Tibial artery (tissue), 4 donors: Measurements from ENCODE around the gene ARL3.
"Not testable (repeated sequence)": the region's sequence is repeated elsewhere in the genome, so short reads cannot be mapped to it uniquely, and the experiment has no call there.

Experiments used
- DNase-seq, 2 donors: peaks; one replicate each; pipeline ENCODE4 v3.0.0-alpha.2; 2019
- H3K27ac ChIP-seq, 2 donors: fragments of 200-600 bp; sonication (generic) in 1 of 2; 1 replicate in 1 of 2; 2 replicates in 1 of 2; pipeline ENCODE4 v1.5.1; 2018 to 2019; ENCODE audit warnings: mild to moderate bottlenecking in 1 of 2
- H3K27me3 ChIP-seq, 2 donors: fragments of 200-600 bp; sonication (generic) in 1 of 2; one replicate each; pipeline versions ENCODE4 v1.5.1 to v1.6.0; 2016 to 2019
- H3K36me3 ChIP-seq, 3 donors: fragments of 200-600 bp; sonication (generic) in 2 of 3; one replicate each; pipeline ENCODE4 v1.5.1; 2016 to 2019; ENCODE audit warnings: mild to moderate bottlenecking in 2 of 3
- H3K4me1 ChIP-seq, 4 donors: fragments of 200-600 bp; sonication (generic) in 2 of 4; 1 replicate in 3 of 4; 2 replicates in 1 of 4; pipeline ENCODE4 v1.5.1; 2016 to 2019
- H3K4me3 ChIP-seq, 2 donors: fragments of 200-600 bp; sonication (generic) in 1 of 2; 1 replicate in 1 of 2; 2 replicates in 1 of 2; pipeline ENCODE4 v1.5.1; 2018 to 2019; ENCODE audit warnings: mild to moderate bottlenecking in 2 of 2
- H3K9me3 ChIP-seq, 3 donors: fragments of 200-600 bp; sonication (generic) in 1 of 3; one replicate each; pipeline ENCODE4 v1.5.1; 2016 to 2019
- intact Hi-C: fragments of 100-400 bp; cut with DNase I; formaldehyde crosslinking; loops from one replicate; pipeline ENCODE4 v1.15.0; 2023; ENCODE audit warnings: low total_unique reads
- TF ChIP-seq, protein P1 (sequence below), 2 experiments: fragments of 200-600 bp in 1 of 2; fragments of 450-650 bp in 1 of 2; IDR thresholded peaks; one replicate each; pipeline ENCODE4 v1.5.1; 2017 to 2019; ENCODE audit warnings: antibody characterized with exemption in 2 of 2, mild to moderate bottlenecking in 1 of 2, moderate library complexity in 1 of 2

The ARL3 gene, protein sequence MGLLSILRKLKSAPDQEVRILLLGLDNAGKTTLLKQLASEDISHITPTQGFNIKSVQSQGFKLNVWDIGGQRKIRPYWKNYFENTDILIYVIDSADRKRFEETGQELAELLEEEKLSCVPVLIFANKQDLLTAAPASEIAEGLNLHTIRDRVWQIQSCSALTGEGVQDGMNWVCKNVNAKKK

DNA sequence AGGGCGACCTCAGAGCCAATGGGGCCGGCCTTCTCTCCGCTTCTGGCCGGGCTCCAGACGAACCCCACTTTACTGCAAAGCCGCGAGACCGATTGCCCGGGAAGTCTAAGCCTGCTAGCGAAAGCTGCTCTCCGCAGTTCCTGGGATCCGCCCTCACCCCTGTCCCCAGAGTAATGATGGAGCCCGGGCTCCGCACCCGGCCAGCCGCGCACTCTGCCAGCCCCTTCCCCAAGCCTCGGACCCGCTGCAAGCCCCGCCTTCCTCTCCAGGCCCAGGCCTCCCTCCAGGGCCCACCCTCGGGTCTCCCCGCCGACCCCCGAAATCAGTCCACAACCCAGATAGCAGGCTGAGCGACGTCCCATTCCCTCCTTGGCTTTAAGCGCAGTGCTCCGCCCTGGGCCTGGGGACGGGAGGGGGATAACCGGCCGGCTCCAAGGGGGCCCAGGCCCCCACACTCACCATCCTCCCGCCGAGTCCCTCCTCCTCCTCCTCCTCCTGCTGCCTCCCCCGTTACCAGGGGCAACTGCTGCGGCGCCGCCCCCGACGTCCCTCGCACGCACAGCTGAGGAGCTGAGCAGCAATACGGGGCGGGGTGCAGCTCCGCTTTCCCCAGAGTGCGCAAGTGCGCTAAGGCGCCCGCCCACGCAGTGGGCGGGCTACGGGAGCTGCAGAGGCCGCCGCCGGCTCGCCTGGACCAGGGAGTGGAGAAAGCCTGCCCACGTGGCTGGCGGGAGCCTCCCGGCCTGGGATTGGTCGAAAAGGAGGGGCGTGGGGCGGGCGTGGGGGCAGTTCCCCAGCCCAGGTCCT, at the start of gene ARL3:
Gene ARL3, minus strand, starts transcription at position 584 of the 807 bp plus-strand sequence. Its CDS starts 122 bp downstream, at position 462.
- peak within 1 kb of the TSS; percentile 96 to 98 for H3K4me3 ChIP-seq
- intact Hi-C loops, result loop anchor here (5.0 to 10.0 kb wide), 2 partner anchors 67 to 651 kb away; partner anchors contain the start of gene TAF5
- H3K27me3 ChIP-seq, result no peaks in the 10 kb centered on the region
- peaks cover 0 to 20% (median 10%) of the 10 kb centered on the region in 4 donors for H3K4me1 ChIP-seq
- H3K36me3 ChIP-seq, result no peaks in the 10 kb centered on the region
- peak within 1 kb of the TSS; percentile 87 to 90 for H3K27ac ChIP-seq
- peak; percentile 98 to 99 for DNase-seq
- H3K9me3 ChIP-seq, result no peaks in the 10 kb centered on the region
- TF ChIP-seq, protein P1, sequence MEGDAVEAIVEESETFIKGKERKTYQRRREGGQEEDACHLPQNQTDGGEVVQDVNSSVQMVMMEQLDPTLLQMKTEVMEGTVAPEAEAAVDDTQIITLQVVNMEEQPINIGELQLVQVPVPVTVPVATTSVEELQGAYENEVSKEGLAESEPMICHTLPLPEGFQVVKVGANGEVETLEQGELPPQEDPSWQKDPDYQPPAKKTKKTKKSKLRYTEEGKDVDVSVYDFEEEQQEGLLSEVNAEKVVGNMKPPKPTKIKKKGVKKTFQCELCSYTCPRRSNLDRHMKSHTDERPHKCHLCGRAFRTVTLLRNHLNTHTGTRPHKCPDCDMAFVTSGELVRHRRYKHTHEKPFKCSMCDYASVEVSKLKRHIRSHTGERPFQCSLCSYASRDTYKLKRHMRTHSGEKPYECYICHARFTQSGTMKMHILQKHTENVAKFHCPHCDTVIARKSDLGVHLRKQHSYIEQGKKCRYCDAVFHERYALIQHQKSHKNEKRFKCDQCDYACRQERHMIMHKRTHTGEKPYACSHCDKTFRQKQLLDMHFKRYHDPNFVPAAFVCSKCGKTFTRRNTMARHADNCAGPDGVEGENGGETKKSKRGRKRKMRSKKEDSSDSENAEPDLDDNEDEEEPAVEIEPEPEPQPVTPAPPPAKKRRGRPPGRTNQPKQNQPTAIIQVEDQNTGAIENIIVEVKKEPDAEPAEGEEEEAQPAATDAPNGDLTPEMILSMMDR (IDR thresholded peaks at IDR 0.05), result peak in 1 of 2 experiments; percentile 54

DNA sequence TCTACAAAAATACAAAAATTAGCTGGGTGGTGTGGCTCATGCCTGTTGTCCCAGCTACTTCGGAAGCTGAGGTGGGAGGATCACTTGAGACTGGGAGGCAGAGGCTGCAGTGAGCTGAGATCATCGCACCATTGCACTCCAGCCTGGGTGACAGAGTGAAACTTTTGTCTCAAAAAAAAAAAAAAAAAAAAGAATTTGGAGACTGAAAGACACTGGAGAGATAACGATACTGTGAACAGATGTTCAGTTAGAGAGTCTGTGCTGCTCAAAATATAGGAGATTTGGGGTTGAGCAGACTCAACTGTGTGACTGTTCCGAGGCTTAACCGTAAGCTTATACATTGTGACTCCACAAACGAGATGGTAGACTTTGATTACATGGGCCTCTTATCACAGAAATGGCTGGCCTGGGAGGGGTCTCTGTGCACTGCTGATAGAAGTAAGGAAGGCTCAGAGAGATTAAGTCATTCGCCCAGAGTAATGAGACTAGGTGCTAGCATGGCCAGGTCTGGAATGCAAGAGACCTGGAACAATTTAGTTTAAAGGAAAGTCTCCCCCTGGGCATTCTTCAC, 48.9 kb upstream of the ARL3 start:
- Histone ChIP-seq H3K27me3 (no peaks in the 10 kb centered on the region), H3K36me3 (no peaks in the 10 kb centered on the region), H3K27ac (peak overlapping the region in 1 of 2 donors; percentile 83), H3K9me3 (no peaks in the 10 kb centered on the region), H3K4me3 (no peak overlapping the region), H3K4me1 (peaks cover 0 to 97% (median 52%) of the 10 kb centered on the region in 4 donors)
- no peak for DNase-seq
- TF ChIP-seq, protein P1 (IDR thresholded peaks at IDR 0.05), result no peak
- intact Hi-C loops, result no loop called here

DNA sequence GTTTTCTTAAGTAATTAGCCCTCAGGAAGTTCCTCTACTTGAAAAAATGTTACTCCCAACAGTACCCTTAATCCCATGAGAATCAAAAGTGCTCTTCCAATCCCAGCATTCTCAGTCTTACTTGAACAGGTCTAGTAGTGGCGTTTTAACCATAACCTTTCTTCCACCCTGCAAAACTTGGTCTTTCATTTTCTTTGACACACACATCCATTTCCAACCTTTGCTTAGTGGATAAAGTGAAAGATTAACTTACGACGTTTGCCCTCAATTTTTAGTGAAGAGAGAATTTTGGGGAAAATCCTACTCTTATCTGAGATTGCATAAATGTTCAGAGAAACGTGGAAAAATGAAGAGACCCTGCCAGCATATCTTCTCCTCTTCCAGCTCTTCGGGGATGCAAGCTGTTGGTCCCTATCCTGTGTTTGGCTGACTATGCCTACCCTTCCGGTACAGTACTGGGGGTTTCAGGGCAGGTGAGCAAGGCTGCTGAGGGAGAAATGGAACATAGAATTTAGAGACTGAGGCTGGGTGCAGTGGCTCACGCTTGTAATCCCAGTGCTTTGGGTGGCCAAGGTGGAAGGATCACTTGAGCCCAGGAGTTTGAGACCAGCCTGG, 48.3 kb upstream of the ARL3 start:
- peak overlapping the region in 1 of 2 donors; percentile 83 for H3K27ac ChIP-seq
- H3K4me1 ChIP-seq, result peaks cover 0 to 97% (median 49%) of the 10 kb centered on the region in 4 donors
- no peaks in the 10 kb centered on the region for H3K36me3 ChIP-seq

DNA sequence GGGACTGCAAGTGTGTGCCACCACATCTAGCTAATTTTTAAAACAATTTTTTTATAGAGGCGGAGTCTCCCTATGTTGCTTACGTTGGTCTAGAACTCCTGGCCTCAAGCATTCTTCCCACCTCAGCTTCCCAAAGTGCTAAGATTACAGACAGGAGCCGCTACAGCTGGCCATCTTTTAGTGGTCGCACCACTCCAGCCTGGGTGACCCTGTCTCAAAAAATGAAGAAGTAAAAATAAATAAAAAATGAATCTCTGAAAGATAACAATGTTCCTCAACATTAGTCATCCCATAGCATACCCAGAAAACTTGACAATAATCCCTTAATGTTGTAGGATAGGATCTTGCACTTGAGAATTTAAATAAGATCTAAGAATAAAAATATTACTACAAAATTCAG, 47.8 kb upstream of the ARL3 start:
- no peak for DNase-seq
- Histone ChIP-seq H3K27me3 (no peaks in the 10 kb centered on the region), H3K36me3 (no peaks in the 10 kb centered on the region), H3K4me1 (peaks cover 0 to 96% (median 44%) of the 10 kb centered on the region in 4 donors), H3K27ac (peak overlapping the region in 1 of 2 donors; percentile 83), H3K9me3 (no peaks in the 10 kb centered on the region), H3K4me3 (no peak overlapping the region)
- intact Hi-C loops, result no loop called here
- TF ChIP-seq, protein P1 (IDR thresholded peaks at IDR 0.05), result no peak

More for the DNA sequence above, 48.3 kb upstream of the ARL3 start:
- intact Hi-C loops, result no loop called here
- TF ChIP-seq, protein P1 (IDR thresholded peaks at IDR 0.05), result no peak
- no peak for DNase-seq
- no peaks in the 10 kb centered on the region for H3K27me3 ChIP-seq
- H3K9me3 ChIP-seq, result no peaks in the 10 kb centered on the region
- H3K4me3 ChIP-seq, result no peak overlapping the region

DNA sequence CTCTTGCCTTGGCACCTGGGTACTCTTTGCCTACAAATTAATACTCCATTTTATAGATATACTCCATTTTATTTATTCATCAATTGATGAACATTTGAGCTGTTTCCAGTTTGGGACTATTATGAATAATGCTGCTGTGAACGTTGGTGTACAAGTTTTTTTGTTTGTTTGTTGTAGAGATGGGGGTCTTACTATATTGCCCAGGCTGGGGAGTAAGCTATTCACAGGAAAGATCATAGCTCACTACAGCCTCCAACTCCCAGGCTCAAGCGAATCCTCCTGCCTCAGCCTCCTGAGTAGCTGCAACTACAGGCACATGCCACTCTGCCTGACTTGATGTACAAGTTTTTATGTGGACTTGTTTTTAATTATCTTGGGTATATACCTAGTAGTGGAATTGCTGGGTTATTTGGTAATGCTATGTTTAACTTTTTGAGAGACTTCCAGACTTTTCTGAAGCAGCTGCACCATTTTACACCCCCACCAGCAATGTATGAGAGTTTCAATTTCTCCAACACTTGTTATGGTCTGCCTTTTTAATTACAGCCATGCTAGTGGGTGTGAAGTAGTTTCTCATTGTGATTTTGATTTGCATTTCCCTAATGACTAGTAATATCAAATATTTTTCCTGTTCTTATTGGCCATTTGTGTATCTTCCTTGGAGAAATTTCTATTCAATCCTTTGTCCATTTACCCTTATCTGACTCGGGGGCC, 45.5 kb upstream of the ARL3 start:
- intact Hi-C loops, result no loop called here
- no peak for DNase-seq
- Histone ChIP-seq H3K27me3 (no peaks in the 10 kb centered on the region), H3K4me3 (no peak overlapping the region), H3K36me3 (no peaks in the 10 kb centered on the region), H3K4me1 (peaks cover 0 to 97% (median 31%) of the 10 kb centered on the region in 4 donors), H3K9me3 (no peaks in the 10 kb centered on the region), H3K27ac (peak overlapping the region; percentile 61 to 83)
- TF ChIP-seq, protein P1 (IDR thresholded peaks at IDR 0.05), result no peak

DNA sequence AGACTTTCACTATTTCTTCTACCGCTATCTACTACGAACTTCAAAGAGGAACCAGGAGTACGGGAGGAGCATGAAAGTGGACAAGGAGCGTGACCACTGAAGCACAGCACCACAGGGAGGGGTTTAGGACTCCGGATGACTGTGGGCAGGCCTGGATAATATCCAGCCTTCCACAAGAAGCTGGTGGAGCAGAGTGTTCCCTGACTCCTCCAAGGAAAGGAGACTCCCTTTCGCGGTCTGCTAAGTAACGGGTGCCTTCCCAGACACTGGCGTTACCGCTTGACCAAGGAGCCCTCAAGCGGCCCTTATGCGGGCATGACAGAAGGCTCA, 44.7 kb upstream of the ARL3 start:
- H3K36me3 ChIP-seq, intact Hi-C loops, H3K9me3 ChIP-seq, H3K27me3 ChIP-seq: not testable (repeated sequence)
- peak; percentile 61 to 89 for DNase-seq
- Histone ChIP-seq H3K4me3 (peak overlapping the region in 1 of 2 donors; percentile 13), H3K4me1 (peaks cover 0 to 97% (median 35%) of the 10 kb centered on the region in 4 donors), H3K27ac (peak overlapping the region; percentile 61 to 83)
